HEK293T (cell line): ENCODE measurements around the gene ESD.

Source experiments
- CTCF ChIA-PET: fragments of 350-600 bp; formaldehyde crosslinking; extraction: SDS; loops from one replicate; lab custom pipeline; 2021; ENCODE audit warnings: antibody characterized with exemption, inconsistent platforms; lab: Yijun Ruan, JAX
- POLR2A ChIA-PET: fragments of 350-600 bp; formaldehyde crosslinking; extraction: SDS; loops from one replicate; lab custom pipeline; 2020; ENCODE audit warnings: antibody characterized with exemption, inconsistent platforms; lab: Yijun Ruan, JAX
- DNase-seq: peaks from one replicate; pipeline ENCODE4 v3.0.0; 2012; ENCODE audit warnings: mixed read lengths; ENCODE audit errors: extremely low spot score
- ARNT ChIP-seq: fragments of 450-650 bp; IDR thresholded peaks from 2 replicates; pipeline ENCODE4 v1.6.1; 2017; ENCODE audit warnings: mild to moderate bottlenecking
- BHLHE40 ChIP-seq: fragments of 450-650 bp; IDR thresholded peaks from 2 replicates; pipeline ENCODE4 v1.6.1; 2016; ENCODE audit warnings: mild to moderate bottlenecking, moderate library complexity, borderline replicate concordance
- CTBP1 ChIP-seq: fragments of 450-650 bp; IDR thresholded peaks from 2 replicates; pipeline ENCODE4 v1.6.1; 2016; ENCODE audit warnings: borderline replicate concordance
- ELF4 ChIP-seq: fragments of 450-650 bp; IDR thresholded peaks from 2 replicates; pipeline ENCODE4 v1.6.1; 2017; ENCODE audit warnings: antibody characterized with exemption
- FOXA1 ChIP-seq: fragments of 450-650 bp; IDR thresholded peaks from 2 replicates; pipeline ENCODE4 v1.6.1; 2016; ENCODE audit warnings: mild to moderate bottlenecking
- FOXK2 ChIP-seq: fragments of 450-650 bp; IDR thresholded peaks from 2 replicates; pipeline ENCODE4 v1.6.1; 2016; ENCODE audit warnings: mild to moderate bottlenecking
- FOXM1 ChIP-seq: fragments of 450-650 bp; IDR thresholded peaks from 2 replicates; pipeline ENCODE4 v1.6.1; 2017; ENCODE audit warnings: mild to moderate bottlenecking, borderline replicate concordance
- HDGF ChIP-seq: fragments of 450-650 bp; IDR thresholded peaks from 2 replicates; pipeline ENCODE4 v1.6.1; 2017; ENCODE audit warnings: antibody characterized with exemption, borderline replicate concordance
- L3MBTL2 ChIP-seq: fragments of 450-650 bp; conservative IDR thresholded peaks from 2 replicates; pipeline ENCODE4 v1.6.1; 2016; ENCODE audit warnings: mild to moderate bottlenecking
- LEF1 ChIP-seq: fragments of 450-650 bp; IDR thresholded peaks from 2 replicates; pipeline ENCODE4 v1.6.1; 2017; ENCODE audit warnings: mild to moderate bottlenecking, borderline replicate concordance
- NFRKB ChIP-seq: fragments of 450-650 bp; IDR thresholded peaks from 2 replicates; pipeline ENCODE4 v1.6.1; 2016; ENCODE audit warnings: mild to moderate bottlenecking, moderate library complexity
- SP1 ChIP-seq: fragments of 450-650 bp; IDR thresholded peaks from 2 replicates; pipeline ENCODE4 v1.6.1; 2017
- SUZ12 ChIP-seq: fragments of 450-650 bp; IDR thresholded peaks from 2 replicates; pipeline ENCODE4 v1.6.1; 2016; ENCODE audit warnings: mild to moderate bottlenecking
- TARDBP ChIP-seq: fragments of 450-650 bp; IDR thresholded peaks from 2 replicates; pipeline ENCODE4 v1.6.1; 2016
- ZNF384 ChIP-seq: fragments of 450-650 bp; IDR thresholded peaks from 2 replicates; pipeline ENCODE4 v1.6.1; 2016
- TF ChIP-seq, protein P1 (sequence below): fragments of 450-650 bp; IDR thresholded peaks from 2 replicates; pipeline ENCODE4 v1.6.1; 2016

The ESD gene

DNA sequence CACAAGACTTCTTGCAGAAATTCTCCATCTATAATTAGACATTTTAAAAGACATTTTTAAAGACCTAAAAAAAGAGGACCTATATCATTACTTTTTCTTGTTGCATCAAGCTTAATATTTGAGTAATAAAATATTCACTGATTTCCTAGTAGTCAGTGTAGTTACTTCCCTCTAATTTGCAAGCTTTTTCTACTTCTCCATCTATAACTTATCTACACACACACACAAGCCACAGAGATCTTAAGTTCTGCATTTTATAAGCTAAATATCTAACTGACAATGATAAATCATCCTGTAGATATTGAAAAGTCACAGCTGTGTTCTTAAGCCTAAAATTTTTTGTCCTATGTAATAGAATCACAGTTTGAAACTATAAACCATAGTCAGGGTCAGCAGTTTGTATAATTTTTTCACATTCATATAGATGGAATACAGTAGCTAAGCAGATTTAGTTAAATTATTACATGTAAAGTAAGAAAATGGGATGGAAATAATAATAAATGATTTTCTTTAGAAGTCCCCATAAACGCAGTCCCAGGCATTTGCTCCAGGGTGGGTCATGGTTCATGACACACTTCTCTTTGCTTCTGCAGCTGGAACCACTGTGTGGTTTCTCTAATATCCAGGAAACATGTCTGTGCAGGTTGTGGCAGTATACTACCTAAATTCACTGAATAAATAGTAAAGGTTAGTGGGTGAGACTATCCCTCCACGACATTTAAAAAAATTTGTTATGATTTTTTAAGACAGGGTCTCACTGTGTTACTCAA, 60.2 kb downstream of the ESD start:
- CTCF ChIA-PET = no interaction called here
- POLR2A ChIA-PET = no interaction called here
- no peak for TF ChIP-seq FOXK2
- TF ChIP-seq SUZ12 = no peak
- TF ChIP-seq ARNT = no peak
- no peak for TF ChIP-seq LEF1
- no peak for TF ChIP-seq CTBP1
- DNase-seq = no peak

DNA sequence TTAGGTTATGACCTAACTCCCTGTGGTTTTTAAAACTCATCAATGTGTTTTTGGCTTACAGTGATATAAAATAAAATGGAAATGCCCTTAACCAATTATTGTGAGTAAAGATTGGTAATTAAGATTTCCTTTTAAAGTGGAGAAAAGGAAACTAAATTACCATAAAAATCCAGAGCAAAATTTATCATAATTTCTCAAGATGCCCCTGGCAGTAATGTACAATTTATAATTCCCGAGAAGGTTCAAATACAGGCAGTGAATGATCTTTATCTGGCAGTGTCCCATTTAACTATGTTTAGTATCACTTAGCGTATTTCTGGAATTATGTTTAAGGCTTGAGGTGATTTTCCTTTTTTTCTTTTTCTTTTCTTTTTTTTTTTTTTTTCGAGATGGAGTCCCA, 61.5 kb downstream of the ESD start:
- no peak for DNase-seq
- POLR2A ChIA-PET = no interaction called here
- CTCF ChIA-PET = no interaction called here
- TF ChIP-seq ZNF384 = no peak
- no peak for TF ChIP-seq FOXA1
- no peak for TF ChIP-seq L3MBTL2
- no peak for TF ChIP-seq NFRKB
- TF ChIP-seq LEF1 = no peak
- TF ChIP-seq CTBP1 = no peak
- TF ChIP-seq FOXK2 = no peak
- TF ChIP-seq ELF4 = no peak
- TF ChIP-seq FOXM1 = no peak
- no peak for TF ChIP-seq SUZ12
- TF ChIP-seq SP1 = no peak
- no peak for TF ChIP-seq ARNT
- no peak for TF ChIP-seq HDGF
- TF ChIP-seq BHLHE40 = no peak
- TF ChIP-seq, protein P1, sequence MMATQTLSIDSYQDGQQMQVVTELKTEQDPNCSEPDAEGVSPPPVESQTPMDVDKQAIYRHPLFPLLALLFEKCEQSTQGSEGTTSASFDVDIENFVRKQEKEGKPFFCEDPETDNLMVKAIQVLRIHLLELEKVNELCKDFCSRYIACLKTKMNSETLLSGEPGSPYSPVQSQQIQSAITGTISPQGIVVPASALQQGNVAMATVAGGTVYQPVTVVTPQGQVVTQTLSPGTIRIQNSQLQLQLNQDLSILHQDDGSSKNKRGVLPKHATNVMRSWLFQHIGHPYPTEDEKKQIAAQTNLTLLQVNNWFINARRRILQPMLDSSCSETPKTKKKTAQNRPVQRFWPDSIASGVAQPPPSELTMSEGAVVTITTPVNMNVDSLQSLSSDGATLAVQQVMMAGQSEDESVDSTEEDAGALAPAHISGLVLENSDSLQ = no peak
- no peak for TF ChIP-seq TARDBP

DNA sequence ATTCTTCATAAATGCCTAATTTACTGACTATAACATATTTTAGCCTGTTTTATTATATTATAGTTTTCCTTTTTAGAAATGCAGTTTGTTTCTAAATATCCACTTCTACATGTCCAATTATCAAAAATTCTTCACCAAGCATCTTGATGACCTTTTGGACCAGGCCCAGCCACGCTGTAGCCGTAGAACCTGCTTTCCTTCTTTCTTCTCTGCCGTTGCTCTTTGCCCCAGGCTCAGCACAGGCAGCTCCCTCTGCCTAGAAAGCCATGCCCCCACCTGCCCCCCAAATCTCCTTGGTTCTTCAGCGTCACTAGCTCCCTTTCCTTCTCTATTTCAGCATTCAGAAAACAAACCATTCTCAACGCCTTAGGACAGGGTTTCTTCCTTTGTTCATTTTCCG, 65.4 kb downstream of the ESD start:
- POLR2A ChIA-PET = no interaction called here
- no peak for DNase-seq
- CTCF ChIA-PET = no interaction called here
- no peak for TF ChIP-seq SUZ12
- no peak for TF ChIP-seq LEF1
- TF ChIP-seq FOXA1 = no peak
- TF ChIP-seq SP1 = no peak
- TF ChIP-seq ARNT = no peak
- TF ChIP-seq BHLHE40 = no peak
- no peak for TF ChIP-seq FOXK2
- TF ChIP-seq ELF4 = no peak
- TF ChIP-seq ZNF384 = no peak
- TF ChIP-seq L3MBTL2 = no peak
- no peak for TF ChIP-seq HDGF
- TF ChIP-seq, protein P1 = no peak
- TF ChIP-seq FOXM1 = no peak

DNA sequence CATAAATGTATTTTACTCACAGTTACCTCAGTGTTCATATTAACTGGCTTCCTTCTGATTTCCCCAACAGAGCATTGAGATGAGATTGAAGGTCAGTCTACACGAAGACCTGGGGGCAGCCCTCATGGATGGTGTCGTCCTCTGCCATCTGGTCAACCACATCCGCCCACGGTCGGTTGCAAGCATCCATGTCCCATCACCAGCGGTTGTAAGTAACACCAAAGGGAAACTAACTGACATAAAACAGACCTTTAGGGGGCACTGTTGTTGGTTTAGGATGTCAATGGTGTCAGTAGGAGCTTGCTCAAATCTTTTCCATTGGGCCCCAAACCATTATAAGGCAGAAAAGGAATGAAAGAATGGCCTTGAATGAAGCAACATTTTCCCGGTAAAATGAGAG, 68.2 kb downstream of the ESD start:
- TF ChIP-seq FOXK2 (no peak), L3MBTL2 (no peak), LEF1 (no peak)
- peak; percentile 24 for DNase-seq
- CTCF ChIA-PET = no interaction called here
- POLR2A ChIA-PET = no interaction called here

DNA sequence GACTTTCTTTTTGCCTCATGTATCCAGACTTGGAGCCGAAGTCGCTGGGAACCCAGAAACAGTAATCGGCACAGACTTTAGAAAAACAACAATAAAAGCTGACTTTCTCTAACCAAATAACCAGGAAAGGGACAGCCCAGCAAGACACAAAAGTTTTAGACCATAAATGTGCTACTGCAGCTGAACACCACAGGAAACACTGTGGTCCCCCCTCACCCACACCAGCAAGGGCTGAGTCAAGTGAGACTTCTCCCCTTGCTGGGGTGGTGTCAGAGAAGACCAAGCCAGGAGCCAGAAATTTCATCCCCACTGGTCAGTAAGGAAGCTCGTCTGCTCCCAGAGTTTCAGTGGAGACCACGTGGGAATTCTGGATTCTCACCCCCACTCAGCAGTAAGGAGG, 70.6 kb downstream of the ESD start:
- TF ChIP-seq ELF4 = no peak
- TF ChIP-seq BHLHE40 = no peak
- no peak for TF ChIP-seq SUZ12
- CTCF ChIA-PET = no interaction called here
- POLR2A ChIA-PET = no interaction called here
- no peak for DNase-seq
